Astrocyte of the spinal cord (primary cell): Measurements from ENCODE around the gene SYNDIG1.

Experiments used
- DNase-seq: peaks from one replicate; pipeline ENCODE4 v3.0.0; 2011; ENCODE audit warnings: low read depth, low spot score
- H3K4me3 ChIP-seq: 2 replicates; pipeline ENCODE4 v1.5.1; 2011; ENCODE audit warnings: low read depth, mild to moderate bottlenecking, low read length, moderate library complexity
- CTCF ChIP-seq: IDR thresholded peaks from 2 replicates; pipeline ENCODE4 v1.5.1; 2012; ENCODE audit warnings: low read depth, mild to moderate bottlenecking, low read length, inconsistent platforms
- in situ Hi-C: cut with HindIII; loops from 2 replicates; pipeline ENCODE4 v1.10.0; 2017; ENCODE audit warnings: low sequenced_read_pairs

Gene SYNDIG1

GRCh38 chr20:24581443-24582170 lies 112.2 kb downstream of the SYNDIG1 start:
- H3K4me3 ChIP-seq = no peak overlapping the region
- no peak for DNase-seq
- in situ Hi-C loops = no loop called here
- no peak for TF ChIP-seq CTCF

- H3K4me3 ChIP-seq = no peak overlapping the region
- DNase-seq = no peak
- no peak for TF ChIP-seq CTCF
- in situ Hi-C loops = no loop called here
Observed at GRCh38 chr20:24582373-24583168, 113.1 kb downstream of the SYNDIG1 start.

GRCh38 chr20:24583169-24583792 lies 113.9 kb downstream of the SYNDIG1 start:
- in situ Hi-C loops = no loop called here
- no peak for DNase-seq

GRCh38 chr20:24584078-24584477 lies 114.6 kb downstream of the SYNDIG1 start:
- no peak for DNase-seq
- no peak for TF ChIP-seq CTCF
- H3K4me3 ChIP-seq = no peak overlapping the region
- in situ Hi-C loops = no loop called here

More at GRCh38 chr20:24583169-24583792, 113.9 kb downstream of the SYNDIG1 start:
- TF ChIP-seq CTCF = no peak
- H3K4me3 ChIP-seq = no peak overlapping the region

- in situ Hi-C loops = no loop called here
- DNase-seq = peak; percentile 83
- TF ChIP-seq CTCF = no peak
- H3K4me3 ChIP-seq = no peak overlapping the region
Observed at GRCh38 chr20:24584538-24585356, 115.3 kb downstream of the SYNDIG1 start.

- no peak for TF ChIP-seq CTCF
- DNase-seq = no peak
- in situ Hi-C loops = no loop called here
- H3K4me3 ChIP-seq = no peak overlapping the region
Observed at GRCh38 chr20:24585796-24586522, 116.5 kb downstream of the SYNDIG1 start.
